HG02798 (cell line): ENCODE results near the gene PYM1.
"Not testable (repeated sequence)": the region's sequence is repeated elsewhere in the genome, so short reads cannot be mapped to it uniquely, and the experiment has no call there.

Source experiments
- ATAC-seq: cut with Tn5 transposase; IDR thresholded peaks from one replicate; pipeline ENCODE4 v1.9.1; 2021; ENCODE audit warnings: mild to moderate bottlenecking; ENCODE audit not compliant: unreplicated experiment, poor library complexity

PYM1 gene

GRCh38 chr12:55940065-55940732, 12.5 kb upstream of the PYM1 start:
- ATAC-seq: peak; percentile 95

GRCh38 chr12:55938826-55939501, 11.3 kb upstream of the PYM1 start:
- ATAC-seq: no peak

GRCh38 chr12:55937981-55938380, 10.3 kb upstream of the PYM1 start:
- no peak for ATAC-seq

GRCh38 chr12:55935738-55936151, 8.1 kb upstream of the PYM1 start:
- no peak for ATAC-seq

- ATAC-seq: no peak
Observed at GRCh38 chr12:55934773-55935172, 7.1 kb upstream of the PYM1 start.

GRCh38 chr12:55933799-55934742, 6.4 kb upstream of the PYM1 start:
- ATAC-seq: no peak

GRCh38 chr12:55933169-55933798, 5.6 kb upstream of the PYM1 start:
- no peak for ATAC-seq

- ATAC-seq: no peak
Observed at GRCh38 chr12:55932551-55932910, 4.8 kb upstream of the PYM1 start.

GRCh38 chr12:55931780-55932550, 4.3 kb upstream of the PYM1 start:
- ATAC-seq: no peak

GRCh38 chr12:55931317-55931779, 3.7 kb upstream of the PYM1 start:
- no peak for ATAC-seq

GRCh38 chr12:55930771-55931316, 3.1 kb upstream of the PYM1 start, which contains the start of gene DGKA:
TSS of gene DGKA (plus strand) at chr12:55931162. CDS start at chr12:55936504, 5,342 bp downstream.
- ATAC-seq: no peak

- ATAC-seq: peak; percentile 27
Observed at GRCh38 chr12:55929306-55929791, 1.7 kb upstream of the PYM1 start.

- peak; percentile 52 for ATAC-seq
Observed at GRCh38 chr12:55926738-55927587, 731 bp downstream of the PYM1 start.

- no peak for ATAC-seq
Observed at GRCh38 chr12:55925870-55926737, 1.6 kb downstream of the PYM1 start.

- ATAC-seq: no peak
Observed at GRCh38 chr12:55925371-55925770, 2.3 kb downstream of the PYM1 start.

GRCh38 chr12:55923648-55924047, 4.0 kb downstream of the PYM1 start:
- not testable (repeated sequence) for ATAC-seq

GRCh38 chr12:55922126-55922525, 5.6 kb downstream of the PYM1 start:
- ATAC-seq: no peak
